NCI-H2029 (cell line): Measurements from ENCODE around the gene CAMP.
A peak's percentile ranks its signal among the peaks of the same experiment; 100 is the strongest.
"Not testable (repeated sequence)": the region's sequence is repeated elsewhere in the genome, so short reads cannot be mapped to it uniquely, and the experiment has no call there.

Experiments used
- DNase-seq: peaks from one replicate; lab custom pipeline; 2025; lab: John Stamatoyannopoulos, UW

Gene CAMP

GRCh38 chr3:48256557-48256956 is 33.3 kb downstream of the CAMP start:
- no peak for DNase-seq

GRCh38 chr3:48258530-48258929 is 35.2 kb downstream of the CAMP start:
- DNase-seq: no peak

DNA sequence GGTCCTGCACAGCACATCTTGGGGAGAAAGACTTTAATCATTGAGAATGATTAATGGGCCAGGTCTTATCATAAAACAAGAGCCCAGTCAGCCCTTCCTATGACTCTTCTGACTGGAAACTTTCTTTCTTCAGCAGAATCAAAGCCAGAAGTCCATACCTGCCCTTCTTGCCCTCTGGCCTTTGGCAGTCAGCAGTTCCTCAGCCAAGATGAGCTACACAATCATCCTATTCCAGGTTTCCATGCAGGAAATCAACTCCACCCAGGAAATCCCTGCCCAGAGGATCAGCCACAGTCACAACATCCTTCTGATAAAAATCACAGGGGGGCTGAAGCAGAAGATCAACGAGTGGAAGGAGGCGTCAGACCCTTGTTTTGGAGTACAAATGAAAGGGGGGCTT is 44.5 kb downstream of the CAMP start:
- no peak for DNase-seq

DNA sequence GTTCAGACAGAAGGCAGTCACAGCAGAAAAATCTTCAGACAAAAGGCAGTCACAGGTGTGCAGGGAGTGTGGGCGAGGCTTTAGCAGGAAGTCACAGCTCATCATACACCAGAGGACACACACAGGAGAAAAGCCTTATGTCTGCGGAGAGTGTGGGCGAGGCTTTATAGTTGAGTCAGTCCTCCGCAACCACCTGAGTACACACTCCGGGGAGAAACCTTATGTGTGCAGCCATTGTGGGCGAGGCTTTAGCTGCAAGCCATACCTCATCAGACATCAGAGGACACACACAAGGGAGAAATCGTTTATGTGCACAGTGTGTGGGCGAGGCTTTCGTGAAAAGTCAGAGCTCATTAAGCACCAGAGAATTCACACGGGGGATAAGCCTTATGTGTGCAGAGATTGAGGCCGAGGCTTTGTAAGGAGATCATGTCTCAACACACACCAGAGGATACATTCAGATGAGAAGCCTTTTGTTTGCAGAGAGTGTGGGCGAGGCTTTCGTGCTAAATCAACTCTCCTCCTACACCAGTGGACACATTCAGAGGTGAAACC is 45.2 kb downstream of the CAMP start:
- DNase-seq: peak; percentile 82

- no peak for DNase-seq
Measured at GRCh38 chr3:48268936-48269561, 45.8 kb downstream of the CAMP start.

DNA sequence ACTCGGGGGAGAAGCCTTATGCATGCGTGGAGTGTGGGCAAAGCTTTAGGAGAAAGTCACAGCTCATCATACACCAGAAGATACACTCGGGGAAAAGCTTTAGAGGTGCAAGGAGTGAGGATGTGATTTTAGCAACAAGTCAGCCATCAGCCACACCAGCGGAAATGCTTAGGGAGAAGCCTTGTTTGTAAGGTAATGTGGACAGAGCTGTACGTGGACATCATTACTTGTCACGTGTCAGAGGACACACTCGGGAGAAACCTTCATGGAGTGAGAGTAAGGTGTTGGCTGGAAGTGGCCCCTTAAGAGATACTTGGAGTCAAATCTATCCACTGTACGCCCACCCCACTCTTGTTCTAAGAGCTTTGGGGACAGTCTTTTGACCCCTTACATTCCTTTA is 46.3 kb downstream of the CAMP start:
- DNase-seq: no peak

- DNase-seq: no peak
Measured at GRCh38 chr3:48270306-48270705, 47.0 kb downstream of the CAMP start.

DNA sequence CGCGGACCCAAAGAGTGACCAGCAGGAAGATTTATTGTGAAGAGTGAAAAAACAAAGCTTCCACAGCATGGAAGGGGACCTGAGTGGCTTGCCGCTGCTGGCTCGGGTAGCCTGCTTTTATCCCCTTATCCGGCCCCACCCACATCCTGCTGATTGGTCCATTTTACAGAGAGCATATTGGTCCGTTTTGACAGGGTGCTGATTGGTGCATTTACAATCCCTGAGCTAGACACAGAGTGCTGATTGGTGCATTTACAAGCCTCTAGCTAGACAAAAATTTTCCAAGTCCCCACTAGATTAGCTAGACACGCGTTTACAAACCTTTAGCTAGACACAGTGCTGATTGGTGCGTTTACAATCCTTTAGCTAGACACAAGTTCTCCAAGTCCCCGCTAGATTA is 47.9 kb downstream of the CAMP start:
- DNase-seq: not testable (repeated sequence)

GRCh38 chr3:48271763-48272498 is 48.6 kb downstream of the CAMP start:
- DNase-seq: no peak

DNA sequence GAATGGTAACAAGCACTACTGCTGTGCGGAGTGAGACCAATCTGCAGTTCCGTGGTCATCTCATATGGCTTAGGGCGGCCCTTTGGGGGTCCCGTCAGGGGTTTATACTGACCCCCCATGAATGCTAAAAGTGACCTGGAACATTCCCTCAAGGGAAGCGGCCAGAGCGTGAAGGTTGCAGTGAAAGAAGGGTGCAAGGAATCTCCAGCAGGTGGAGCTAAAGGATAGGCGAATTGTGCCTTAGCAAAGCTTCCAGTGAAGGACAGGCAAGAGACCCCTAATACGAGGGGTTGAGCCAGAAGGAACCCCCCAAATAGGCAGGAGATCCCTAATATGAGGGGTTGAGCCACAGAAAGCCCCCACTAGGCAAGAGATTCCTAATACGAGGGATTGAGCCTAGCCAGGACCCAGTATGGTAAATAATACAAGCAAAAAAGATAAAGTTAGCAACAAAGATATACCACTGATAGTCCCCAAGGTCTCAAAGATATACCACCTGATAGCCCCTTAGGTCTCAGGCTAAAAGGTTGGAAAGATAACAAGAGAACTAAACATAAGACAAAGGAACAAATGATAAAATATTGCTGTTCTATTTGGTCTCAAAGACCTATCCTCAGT is 50.4 kb downstream of the CAMP start:
- DNase-seq: peak; percentile 34

DNA sequence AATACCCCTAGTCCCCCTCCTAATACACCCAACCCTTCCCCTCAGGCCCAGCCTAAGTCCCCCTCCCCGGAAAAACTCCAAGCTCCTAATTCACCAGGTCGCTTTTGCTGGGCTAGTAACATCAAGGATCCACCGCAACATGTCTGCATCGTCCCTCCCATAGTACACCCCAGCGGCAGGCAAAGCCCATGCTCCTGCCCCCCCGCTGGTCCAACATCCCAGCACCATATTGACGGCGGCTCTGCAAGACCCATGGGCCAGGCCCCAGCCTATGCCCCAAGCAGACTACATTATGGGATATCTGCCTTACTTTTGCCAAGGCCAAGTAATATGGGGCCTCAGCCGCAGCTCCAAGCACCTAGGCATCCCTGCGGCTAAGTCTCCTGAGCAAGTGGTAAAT is 51.2 kb downstream of the CAMP start:
- DNase-seq: no peak
